Activated CD8-positive, alpha-beta memory T cell treated with anti-CD3 and anti-CD28 coated beads, Interleukin-2, amount 50 U/mL, for 24 hours (primary cell): Measurements from ENCODE around the gene RGS18.
"Not testable (repeated sequence)": the region's sequence is repeated elsewhere in the genome, so short reads cannot be mapped to it uniquely, and the experiment has no call there.

Experiments
- DNase-seq: peaks from one replicate; pipeline ENCODE4 v3.0.0-alpha.2; 2020; ENCODE audit errors: extremely low read depth

RGS18 gene, protein sequence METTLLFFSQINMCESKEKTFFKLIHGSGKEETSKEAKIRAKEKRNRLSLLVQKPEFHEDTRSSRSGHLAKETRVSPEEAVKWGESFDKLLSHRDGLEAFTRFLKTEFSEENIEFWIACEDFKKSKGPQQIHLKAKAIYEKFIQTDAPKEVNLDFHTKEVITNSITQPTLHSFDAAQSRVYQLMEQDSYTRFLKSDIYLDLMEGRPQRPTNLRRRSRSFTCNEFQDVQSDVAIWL

GRCh38 chr1:192158181-192158580 is at the start of gene RGS18:
RGS18 (plus strand) TSS chr1:192158462; CDS start chr1:192158638, 176 bp downstream.
- DNase-seq: no peak

DNA sequence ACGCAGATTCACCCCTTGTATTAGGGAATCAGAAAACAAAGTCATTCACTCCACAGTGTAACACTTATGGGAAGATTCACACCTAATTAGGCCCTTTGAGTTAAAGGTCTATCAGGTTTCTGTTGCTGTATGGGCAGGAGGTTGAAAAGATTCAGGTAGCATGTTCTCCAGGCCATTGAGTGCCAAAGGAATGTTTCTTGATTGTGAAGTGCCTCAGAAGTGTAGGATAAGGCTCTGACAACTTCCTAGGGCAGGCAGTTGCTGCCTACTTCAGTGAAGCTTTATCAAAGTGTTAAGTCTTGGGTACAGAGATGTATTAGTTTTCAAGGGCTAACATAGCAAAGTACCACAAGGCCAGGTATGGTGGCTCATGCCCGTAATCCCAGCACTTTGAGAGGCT is 48.7 kb upstream of the RGS18 start:
- DNase-seq: no peak

- no peak for DNase-seq
Observed at GRCh38 chr1:192115000-192115399, 43.3 kb upstream of the RGS18 start.

DNA sequence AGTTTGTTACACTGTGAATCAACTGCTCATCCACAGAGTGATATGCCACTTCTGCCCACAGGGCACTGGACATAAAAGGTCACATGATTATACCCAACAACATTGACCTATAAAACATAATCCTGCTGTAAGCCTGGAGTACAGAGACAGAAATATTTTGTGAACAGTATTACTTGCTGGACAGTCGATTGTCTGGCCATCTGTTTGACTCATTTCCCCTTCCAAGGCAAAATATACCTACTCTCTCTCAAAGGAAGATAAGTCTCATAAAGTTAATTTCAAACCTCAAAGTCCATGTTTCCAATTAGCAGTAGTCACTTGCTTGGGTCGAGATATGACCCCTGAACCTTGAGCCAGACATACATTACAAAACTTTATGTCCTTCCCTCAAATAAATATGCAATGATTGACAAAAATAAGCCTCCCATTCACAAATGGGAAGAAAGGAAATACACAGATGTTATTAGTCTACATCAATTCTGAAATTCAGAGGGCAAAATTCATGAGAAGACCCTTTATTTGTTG is 39.3 kb upstream of the RGS18 start:
- DNase-seq: no peak

DNA sequence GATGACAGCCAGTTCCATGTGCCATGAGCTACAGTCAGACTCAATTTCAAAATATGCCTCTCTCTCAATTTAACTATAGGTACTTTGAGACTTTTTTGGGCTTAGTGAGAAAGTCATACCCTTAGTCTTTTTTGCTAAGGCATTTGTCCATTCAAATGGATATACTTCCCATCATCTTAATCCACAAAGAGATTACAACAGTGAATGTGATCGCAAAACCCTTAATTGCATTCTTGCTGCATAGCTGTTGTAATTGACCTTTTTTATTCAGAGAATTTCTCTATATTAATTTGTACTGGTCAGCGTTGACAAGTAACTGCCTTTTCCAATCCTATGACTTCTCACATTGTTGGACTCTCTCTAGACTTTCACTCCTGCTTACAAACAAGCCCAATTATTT is 38.6 kb upstream of the RGS18 start:
- no peak for DNase-seq

DNA sequence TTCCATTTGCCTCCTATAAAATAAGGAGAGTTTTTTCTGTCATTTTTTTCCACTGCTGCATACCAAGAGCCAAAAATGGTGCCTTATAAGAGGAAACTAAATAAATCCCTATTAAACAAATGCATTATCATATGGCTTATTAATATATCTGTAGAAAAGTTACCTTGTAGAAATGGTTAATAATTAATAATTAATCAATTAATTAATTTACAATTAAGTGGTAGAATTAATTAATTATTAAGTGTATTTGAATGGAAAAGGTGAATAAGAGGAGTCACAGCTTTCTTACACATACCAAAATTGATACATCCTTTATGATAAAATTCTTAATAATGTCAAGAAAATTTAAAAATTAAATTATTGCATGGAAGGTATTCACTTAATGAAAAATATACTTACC is 35.6 kb upstream of the RGS18 start:
- DNase-seq: no peak

DNA sequence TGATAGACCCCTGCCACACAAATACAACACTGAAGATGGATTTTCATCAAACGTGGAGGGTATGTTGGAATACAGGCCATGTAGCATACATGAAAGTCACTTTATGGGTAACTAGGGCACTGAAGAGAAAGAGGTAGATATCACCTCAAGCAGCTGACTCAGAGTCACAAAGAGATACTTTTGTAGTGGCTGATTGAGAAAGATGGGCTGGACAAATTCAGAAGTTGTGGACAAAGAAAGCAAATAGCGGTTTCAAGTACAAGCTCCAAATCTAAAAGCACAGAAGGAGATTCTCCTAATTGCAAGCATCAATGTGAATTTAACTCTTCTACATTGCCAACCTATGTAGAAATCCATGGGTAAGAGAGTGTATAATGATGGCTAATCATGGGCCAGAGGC is 35.0 kb upstream of the RGS18 start:
- no peak for DNase-seq

DNA sequence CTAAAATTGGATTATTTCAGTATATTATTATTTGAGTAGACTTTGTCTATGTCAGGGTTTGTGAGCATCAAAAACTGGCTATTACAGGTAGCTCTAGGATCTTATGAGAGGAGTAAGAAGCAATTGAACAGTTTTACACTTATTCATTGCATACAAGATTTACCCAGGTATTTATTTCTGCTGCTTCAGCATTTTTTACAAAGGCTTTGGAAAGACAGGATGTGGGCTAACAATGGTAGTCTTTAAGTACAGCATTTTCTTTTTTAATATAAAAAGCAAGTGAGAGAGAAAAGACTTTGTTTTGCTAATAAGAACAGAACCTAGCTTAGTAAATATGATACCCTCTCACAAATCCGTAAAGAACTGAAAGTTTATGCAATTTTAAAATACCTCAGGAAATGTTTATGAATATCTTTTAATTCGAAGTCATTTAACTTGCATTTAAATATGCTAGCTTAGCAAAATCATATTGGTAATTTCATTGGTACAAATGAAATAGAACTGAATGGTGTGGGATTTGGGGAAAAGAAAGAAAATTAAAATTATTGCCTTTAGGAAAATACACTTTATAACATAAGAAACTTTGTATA is 32.1 kb upstream of the RGS18 start:
- no peak for DNase-seq

DNA sequence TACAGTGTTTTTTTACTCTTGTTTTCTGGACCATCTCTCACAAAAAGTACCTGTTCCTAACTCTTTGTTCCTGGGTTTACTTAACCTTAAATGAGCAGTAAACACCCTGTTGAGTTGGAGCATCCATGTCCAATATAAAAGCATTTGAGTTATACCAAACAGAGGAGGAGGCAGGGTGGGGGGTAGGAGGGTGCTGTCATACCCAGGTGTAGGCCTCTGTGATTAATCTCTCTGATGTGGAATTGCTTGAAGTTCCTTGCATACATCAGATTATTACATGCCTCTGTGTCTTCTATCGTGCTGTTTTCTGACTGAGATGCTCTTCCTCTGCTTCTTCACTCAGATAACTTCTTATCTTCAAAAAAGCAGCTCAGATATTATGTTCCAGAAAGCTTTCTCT is 28.1 kb upstream of the RGS18 start:
- DNase-seq: no peak

- DNase-seq: not testable (repeated sequence)
Observed at GRCh38 chr1:192130865-192131264, 27.4 kb upstream of the RGS18 start.

- no peak for DNase-seq
Observed at GRCh38 chr1:192131914-192132313, 26.3 kb upstream of the RGS18 start.

DNA sequence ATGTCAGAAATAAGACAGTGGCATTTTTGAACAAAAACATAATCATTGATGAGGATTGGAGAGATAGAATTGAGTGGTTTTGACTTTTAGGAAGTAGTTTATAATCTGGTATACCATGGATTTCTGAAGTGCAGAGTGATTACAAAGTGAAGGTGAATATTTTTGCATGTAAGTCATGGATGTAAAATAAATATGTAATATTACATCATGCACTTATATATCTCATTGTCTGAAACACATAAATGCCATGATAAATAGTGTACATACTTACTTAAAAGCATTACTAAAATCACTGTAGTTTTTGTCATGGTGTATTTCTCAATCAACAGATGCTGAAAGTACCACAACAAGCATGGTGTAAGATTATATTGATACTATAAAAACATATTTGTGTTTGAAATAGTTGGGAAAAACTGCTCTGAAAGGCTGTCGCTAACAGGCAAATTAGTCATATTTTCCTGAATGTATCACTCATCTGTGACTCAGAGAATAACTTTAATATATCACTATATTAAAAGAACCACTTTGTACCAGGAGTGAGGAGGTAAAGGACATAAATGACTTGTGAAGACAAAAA is 24.8 kb upstream of the RGS18 start:
- DNase-seq: no peak

DNA sequence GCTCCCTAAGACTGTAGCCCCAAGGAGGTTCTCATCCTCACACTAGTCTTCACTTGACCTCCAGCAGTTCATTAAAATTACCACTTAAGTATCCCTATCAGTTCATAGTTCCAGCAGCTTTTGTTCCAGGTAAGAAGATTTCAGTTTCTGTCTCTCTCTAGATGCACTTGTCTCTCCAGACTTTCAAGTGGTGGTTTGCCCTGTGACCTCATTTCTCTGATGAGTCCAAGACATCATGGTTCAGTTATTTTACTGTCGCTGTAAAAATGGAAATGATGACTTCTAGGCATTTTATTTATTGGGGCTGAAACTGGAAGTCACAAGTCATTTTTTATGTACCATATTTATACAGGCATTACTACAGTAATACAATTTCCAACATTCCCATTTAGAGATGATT is 17.9 kb upstream of the RGS18 start:
- no peak for DNase-seq

- DNase-seq: no peak
Observed at GRCh38 chr1:192147221-192147620, 11.0 kb upstream of the RGS18 start.

DNA sequence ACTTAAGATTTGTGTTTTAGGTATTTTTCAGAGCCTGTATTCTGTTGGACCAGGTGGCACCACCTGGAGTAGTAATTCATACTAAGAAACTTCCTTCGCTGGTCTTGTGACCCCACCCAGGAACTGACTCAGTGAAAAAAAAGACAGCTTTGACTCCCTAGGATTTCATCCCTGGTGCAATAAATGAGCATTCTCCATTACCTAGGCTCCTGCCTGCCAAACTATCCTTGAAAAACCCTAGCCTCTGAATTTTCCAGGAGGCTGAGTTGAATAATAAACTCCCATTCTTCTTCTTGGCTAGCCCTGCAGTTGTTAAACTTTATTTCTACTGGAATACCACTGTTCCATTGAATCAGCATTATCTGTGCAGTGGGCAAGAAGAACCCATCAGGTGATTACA is 10.6 kb upstream of the RGS18 start:
- no peak for DNase-seq

GRCh38 chr1:192151176-192151575 is 7.1 kb upstream of the RGS18 start:
- no peak for DNase-seq

DNA sequence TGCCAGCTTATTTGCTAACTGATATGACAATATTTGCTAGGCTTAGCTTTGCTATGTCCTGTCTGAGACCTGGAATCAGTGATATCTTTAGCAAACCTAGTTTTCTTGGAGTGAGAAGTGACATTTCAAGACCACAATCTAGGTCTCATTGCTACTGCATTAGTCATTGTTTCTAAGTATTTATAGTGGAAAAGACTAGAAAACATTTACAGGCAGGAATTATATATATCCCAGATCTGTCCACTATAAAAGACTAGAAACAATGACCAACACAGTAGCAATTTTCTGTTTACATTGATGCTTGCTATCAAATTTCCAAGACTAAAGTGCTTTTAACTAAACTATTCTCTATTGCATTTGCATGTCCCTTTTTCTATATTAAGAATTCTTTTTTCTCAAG is 5.0 kb upstream of the RGS18 start:
- DNase-seq: no peak

DNA sequence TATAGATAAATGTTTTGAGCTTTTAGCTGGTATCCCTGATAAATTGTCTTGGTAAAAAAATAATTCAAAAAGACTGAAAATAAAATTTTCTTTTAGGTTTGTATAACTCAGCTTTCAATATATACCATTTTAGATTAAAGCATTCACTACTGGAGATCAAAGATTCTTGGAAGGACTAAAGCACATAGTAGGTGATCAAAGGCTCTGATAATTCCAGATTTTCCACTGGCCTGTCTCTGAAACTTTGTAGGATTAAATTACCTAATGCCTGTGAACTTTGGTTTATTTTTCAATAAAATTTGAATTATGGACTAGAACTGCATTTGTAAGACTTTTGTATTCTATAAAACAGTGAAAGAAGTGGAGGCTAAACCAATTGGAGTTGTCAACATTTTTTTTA is 1.2 kb upstream of the RGS18 start:
- no peak for DNase-seq

- no peak for DNase-seq
Observed at GRCh38 chr1:192159014-192159413, 752 bp downstream of the RGS18 start.

- DNase-seq: no peak
Observed at GRCh38 chr1:192159781-192160180, 1.5 kb downstream of the RGS18 start.

GRCh38 chr1:192160196-192160595 is 1.9 kb downstream of the RGS18 start:
- DNase-seq: no peak

DNA sequence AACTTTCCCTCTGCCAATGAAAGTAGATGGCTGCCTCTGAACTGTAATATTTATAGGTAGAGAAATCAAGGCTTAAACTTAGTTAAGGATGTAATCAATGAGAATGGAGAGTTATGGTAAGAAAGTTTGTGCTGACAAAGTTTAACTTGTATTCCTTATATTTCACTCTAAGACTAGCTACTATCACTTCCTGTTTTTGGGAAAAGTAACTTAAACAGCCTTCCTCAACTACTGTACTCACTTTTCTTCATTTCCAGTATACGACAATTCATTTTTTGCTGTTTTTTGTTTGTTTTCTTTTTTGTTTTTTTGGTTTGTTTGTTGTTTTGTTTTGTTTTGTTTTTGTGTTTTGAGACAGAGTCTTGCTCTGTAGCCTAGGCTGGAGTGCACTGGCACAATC is 3.7 kb downstream of the RGS18 start:
- no peak for DNase-seq

- no peak for DNase-seq
Observed at GRCh38 chr1:192162376-192162775, 4.1 kb downstream of the RGS18 start.
